ENCODE measurements around the gene SEC63. TPM values are rescaled to one million over a fixed set of nuclear protein-coding genes. Genes with fewer than 3 reads are reported as not detected.
"Not testable (repeated sequence)": the region's sequence is repeated elsewhere in the genome, so short reads cannot be mapped to it uniquely, and the experiment has no call there.

The SEC63 gene
- total and polyA plus RNA-seq, 10 donors: 21.2 to 93.9 (median 53.9) TPM

DNA sequence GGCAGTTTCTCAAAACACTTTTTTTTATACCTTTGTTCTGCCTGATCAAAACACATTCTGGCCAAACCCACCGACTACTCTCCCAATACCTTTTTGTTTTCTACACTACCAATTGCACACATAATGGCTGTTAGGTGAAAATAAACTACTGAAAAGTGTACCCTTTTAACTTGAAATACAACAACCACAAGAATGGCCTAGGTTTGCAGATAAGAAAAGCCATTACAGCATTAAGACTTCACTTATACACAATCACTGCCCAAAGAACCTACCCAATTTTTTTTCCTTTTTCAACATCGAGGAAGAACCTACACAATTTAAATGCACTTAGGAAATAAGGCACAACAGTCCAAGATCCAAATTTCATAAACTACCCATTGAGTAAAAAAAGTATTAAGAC is 1.8 kb downstream of the SEC63 start:
- intact Hi-C loops (cut with DNase I; ENCODE audit: low total_unique reads): no loop called here
- Histone ChIP-seq H3K36me3 (no peaks in the 10 kb centered on the region), H3K27me3 (replicated peaks in 1 of 7) (no peaks in the 10 kb centered on the region), H3K27ac (peak overlapping the region in 7 of 8 donors; percentile 81 to 96 (median 95)), H3K4me3 (peak overlapping the region in 4 of 8 donors; percentile 75 to 100 (median 98)), H3K9me3 (no peaks in the 10 kb centered on the region), H3K4me1 (peaks cover 9 to 63% (median 47%) of the 10 kb centered on the region in 6 donors)
- TF ChIP-seq POLR2AphosphoS5 (IDR thresholded peaks at IDR 0.05): no peak
- no peak for TF ChIP-seq POLR2A (IDR thresholded peaks at IDR 0.05)
- TF ChIP-seq, protein P1, sequence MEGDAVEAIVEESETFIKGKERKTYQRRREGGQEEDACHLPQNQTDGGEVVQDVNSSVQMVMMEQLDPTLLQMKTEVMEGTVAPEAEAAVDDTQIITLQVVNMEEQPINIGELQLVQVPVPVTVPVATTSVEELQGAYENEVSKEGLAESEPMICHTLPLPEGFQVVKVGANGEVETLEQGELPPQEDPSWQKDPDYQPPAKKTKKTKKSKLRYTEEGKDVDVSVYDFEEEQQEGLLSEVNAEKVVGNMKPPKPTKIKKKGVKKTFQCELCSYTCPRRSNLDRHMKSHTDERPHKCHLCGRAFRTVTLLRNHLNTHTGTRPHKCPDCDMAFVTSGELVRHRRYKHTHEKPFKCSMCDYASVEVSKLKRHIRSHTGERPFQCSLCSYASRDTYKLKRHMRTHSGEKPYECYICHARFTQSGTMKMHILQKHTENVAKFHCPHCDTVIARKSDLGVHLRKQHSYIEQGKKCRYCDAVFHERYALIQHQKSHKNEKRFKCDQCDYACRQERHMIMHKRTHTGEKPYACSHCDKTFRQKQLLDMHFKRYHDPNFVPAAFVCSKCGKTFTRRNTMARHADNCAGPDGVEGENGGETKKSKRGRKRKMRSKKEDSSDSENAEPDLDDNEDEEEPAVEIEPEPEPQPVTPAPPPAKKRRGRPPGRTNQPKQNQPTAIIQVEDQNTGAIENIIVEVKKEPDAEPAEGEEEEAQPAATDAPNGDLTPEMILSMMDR (IDR thresholded peaks at IDR 0.05 in 8 of 11, conservative IDR thresholded peaks at IDR 0.05 in 3 of 11): no peak
- DNase-seq: no peak
- 29 to 39% (median 32%) methylated on average over 2 of the region's 2 CpGs for WGBS, 5 donors

GRCh38 chr6:107953858-107954414 is 4.1 kb downstream of the SEC63 start:
- H3K36me3 ChIP-seq; H3K9me3 ChIP-seq; H3K27ac ChIP-seq; intact Hi-C loops (cut with DNase I; ENCODE audit: low total_unique reads); DNase-seq; H3K27me3 ChIP-seq (replicated peaks in 1 of 7); H3K4me3 ChIP-seq: not testable (repeated sequence)
- peaks cover 9 to 82% (median 59%) of the 10 kb centered on the region in 6 donors for H3K4me1 ChIP-seq
- 90 to 94% (median 91%) methylated on average over 12 to 18 of the region's 19 CpGs for WGBS, 5 donors

- Histone ChIP-seq H3K4me3 (no peak overlapping the region), H3K36me3 (peaks cover 0 to 3% (median 0%) of the 10 kb centered on the region in 6 donors), H3K4me1 (peaks cover 0 to 90% (median 24%) of the 10 kb centered on the region in 6 donors), H3K9me3 (no peaks in the 10 kb centered on the region), H3K27me3 (replicated peaks in 1 of 7) (no peaks in the 10 kb centered on the region), H3K27ac (no peak overlapping the region)
- 68 to 79% (median 73%) methylated on average over 6 of the region's 6 CpGs for WGBS, 5 donors
- DNase-seq: no peak
- TF ChIP-seq POLR2A (IDR thresholded peaks at IDR 0.05) (no peak), POLR2AphosphoS5 (IDR thresholded peaks at IDR 0.05) (no peak)
- TF ChIP-seq, protein P1 (IDR thresholded peaks at IDR 0.05 in 8 of 11, conservative IDR thresholded peaks at IDR 0.05 in 3 of 11): no peak
- intact Hi-C loops (cut with DNase I; ENCODE audit: low total_unique reads): no loop called here
Observed at GRCh38 chr6:107943626-107944439, 14.2 kb downstream of the SEC63 start.

GRCh38 chr6:107942142-107942541 is 15.9 kb downstream of the SEC63 start:
- no peak overlapping the region for H3K27ac ChIP-seq

More at GRCh38 chr6:107942142-107942541, 15.9 kb downstream of the SEC63 start:
- peaks cover 0 to 78% (median 17%) of the 10 kb centered on the region in 6 donors for H3K4me1 ChIP-seq
- no peaks in the 10 kb centered on the region for H3K9me3 ChIP-seq
- intact Hi-C loops (cut with DNase I; ENCODE audit: low total_unique reads): no loop called here
- no peaks in the 10 kb centered on the region for H3K27me3 ChIP-seq (replicated peaks in 1 of 7)
- DNase-seq: no peak
- TF ChIP-seq POLR2A (IDR thresholded peaks at IDR 0.05) (no peak), POLR2AphosphoS5 (IDR thresholded peaks at IDR 0.05) (no peak)
- TF ChIP-seq, protein P1 (IDR thresholded peaks at IDR 0.05 in 8 of 11, conservative IDR thresholded peaks at IDR 0.05 in 3 of 11): no peak
- 70 to 86% (median 82%) methylated on average over 4 of the region's 4 CpGs for WGBS, 5 donors
- H3K4me3 ChIP-seq: no peak overlapping the region
- H3K36me3 ChIP-seq: peaks cover 0 to 3% (median 0%) of the 10 kb centered on the region in 6 donors
